SK-MEL-5 (cell line): ENCODE results near the gene SPATA12. TPM values are rescaled to one million over a fixed set of nuclear protein-coding genes. Genes with fewer than 3 reads are reported as not detected.

Source experiments
- DNase-seq: peaks from one replicate; pipeline ENCODE4 v3.0.0-alpha.2; 2016; ENCODE audit warnings: low read depth, low spot score
- in situ Hi-C: cut with HindIII; loops from 2 replicates; pipeline ENCODE4 v1.10.0; 2016; ENCODE audit warnings: low sequenced_read_pairs, high pct_unique_total_duplicates, low pct_unique_long_range_greater_than_20kb
- total RNA-seq: library from RNA; depleted of rRNA; stranded (reverse); fragments of >200 nt; shearing (Covaris generic); gene quantifications from 2 replicates; pipeline ENCODE4 v1.2.3, GENCODE V29; 2014

SPATA12 gene
- total RNA-seq, 1 experiment from 2014 or later: 0.42 TPM

GRCh38 chr3:57094575-57094974 lies 34.1 kb downstream of the SPATA12 start:
- in situ Hi-C loops: loop anchor here (10.0 to 25.0 kb wide), 2 partner anchors 107 to 280 kb away; no protein-coding TSS in a partner anchor
- DNase-seq: peak; percentile 24

GRCh38 chr3:57095363-57095762 lies 34.9 kb downstream of the SPATA12 start:
- DNase-seq: no peak
- in situ Hi-C loops: loop anchor here (10.0 to 25.0 kb wide), 2 partner anchors 108 to 279 kb away; no protein-coding TSS in a partner anchor

- no peak for DNase-seq
- in situ Hi-C loops: loop anchor here (10.0 to 25.0 kb wide), 2 partner anchors 110 to 277 kb away; no protein-coding TSS in a partner anchor
Measured at GRCh38 chr3:57097536-57097935, 37.1 kb downstream of the SPATA12 start.

GRCh38 chr3:57098418-57099310 lies 38.2 kb downstream of the SPATA12 start:
- no peak for DNase-seq
- in situ Hi-C loops: loop anchor here (10.0 to 25.0 kb wide), 2 partner anchors 111 to 276 kb away; no protein-coding TSS in a partner anchor

GRCh38 chr3:57100046-57100695 lies 39.7 kb downstream of the SPATA12 start:
- peak; percentile 85 for DNase-seq
- in situ Hi-C loops: no loop called here

- in situ Hi-C loops: no loop called here
- no peak for DNase-seq
Measured at GRCh38 chr3:57105585-57105984, 45.1 kb downstream of the SPATA12 start.

GRCh38 chr3:57108684-57109083 lies 48.2 kb downstream of the SPATA12 start:
- no peak for DNase-seq
- in situ Hi-C loops: no loop called here

- no peak for DNase-seq
- in situ Hi-C loops: no loop called here
Measured at GRCh38 chr3:57109437-57110199, 49.2 kb downstream of the SPATA12 start.

- DNase-seq: no peak
- in situ Hi-C loops: no loop called here
Measured at GRCh38 chr3:57110214-57110613, 49.8 kb downstream of the SPATA12 start.

GRCh38 chr3:57110798-57111197 lies 50.3 kb downstream of the SPATA12 start:
- in situ Hi-C loops: no loop called here
- no peak for DNase-seq

- peak; percentile 47 for DNase-seq
Measured at GRCh38 chr3:57112206-57112605, 51.7 kb downstream of the SPATA12 start.

GRCh38 chr3:57116501-57116900 lies 56.0 kb downstream of the SPATA12 start:
- in situ Hi-C loops: no loop called here
- no peak for DNase-seq

More at GRCh38 chr3:57112206-57112605, 51.7 kb downstream of the SPATA12 start:
- in situ Hi-C loops: no loop called here

GRCh38 chr3:57118254-57118653 lies 57.8 kb downstream of the SPATA12 start:
- DNase-seq: no peak
- in situ Hi-C loops: no loop called here

GRCh38 chr3:57120040-57120439 lies 59.6 kb downstream of the SPATA12 start:
- DNase-seq: no peak
- in situ Hi-C loops: no loop called here

- in situ Hi-C loops: no loop called here
- no peak for DNase-seq
Measured at GRCh38 chr3:57120451-57121174, 60.1 kb downstream of the SPATA12 start.
